Brain microvascular endothelial cell (primary cell): ENCODE data around the gene MOCS1.

Experiments used
- DNase-seq: peaks from one replicate; pipeline ENCODE4 v3.0.0-alpha.2; 2020
- H3K27ac ChIP-seq: fragments of 250-450 bp; sonication (Bioruptor Pico); 2 replicates; pipeline ENCODE4 v1.5.1; 2020; ENCODE audit warnings: mild to moderate bottlenecking, moderate library complexity
- H3K27me3 ChIP-seq: fragments of 250-450 bp; sonication (Bioruptor Pico); replicated peaks from 2 replicates; pipeline ENCODE4 v1.5.1; 2020; ENCODE audit warnings: mild to moderate bottlenecking
- H3K36me3 ChIP-seq: fragments of 250-450 bp; sonication (Bioruptor Pico); replicated peaks from 2 replicates; pipeline ENCODE4 v1.5.1; 2020; ENCODE audit warnings: mild to moderate bottlenecking
- H3K4me3 ChIP-seq: 2 replicates; pipeline ENCODE4 v1.5.1; 2011; ENCODE audit warnings: low read depth, mild to moderate bottlenecking, control low read depth, low read length, moderate library complexity
- in situ Hi-C: cut with HindIII; loops from 2 replicates; pipeline ENCODE4 v1.10.0; 2017; ENCODE audit warnings: low sequenced_read_pairs, low pct_ligation_motif_present
- TF ChIP-seq, protein P1 (sequence below): IDR thresholded peaks from 2 replicates; pipeline ENCODE4 v1.5.1; 2011; ENCODE audit warnings: low read depth, mild to moderate bottlenecking, moderate library complexity, low read length, control low read depth, inconsistent platforms; ENCODE audit errors: missing control alignments

Gene MOCS1

DNA sequence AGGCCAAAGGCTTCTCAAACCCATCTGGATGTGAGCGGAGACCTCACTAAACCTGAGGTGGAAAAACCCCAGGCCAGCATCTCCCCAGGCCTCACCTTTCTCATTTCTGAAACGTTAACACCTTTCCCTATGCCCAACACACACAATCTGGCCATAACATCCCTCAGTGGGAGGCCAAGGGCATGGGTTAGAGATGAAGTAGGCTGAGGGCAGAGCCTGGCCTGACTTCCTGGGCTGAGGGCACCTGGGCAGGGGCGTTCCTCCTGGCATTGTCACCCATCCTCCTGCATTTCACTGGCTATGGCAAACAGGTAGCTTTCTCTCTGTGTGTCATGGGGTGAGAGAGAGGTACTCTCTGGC, 8.4 kb downstream of the MOCS1 start:
- in situ Hi-C loops: no loop called here
- no peaks in the 10 kb centered on the region for H3K27me3 ChIP-seq
- no peak overlapping the region for H3K27ac ChIP-seq
- peaks cover 5% of the 10 kb centered on the region for H3K36me3 ChIP-seq
- TF ChIP-seq, protein P1, sequence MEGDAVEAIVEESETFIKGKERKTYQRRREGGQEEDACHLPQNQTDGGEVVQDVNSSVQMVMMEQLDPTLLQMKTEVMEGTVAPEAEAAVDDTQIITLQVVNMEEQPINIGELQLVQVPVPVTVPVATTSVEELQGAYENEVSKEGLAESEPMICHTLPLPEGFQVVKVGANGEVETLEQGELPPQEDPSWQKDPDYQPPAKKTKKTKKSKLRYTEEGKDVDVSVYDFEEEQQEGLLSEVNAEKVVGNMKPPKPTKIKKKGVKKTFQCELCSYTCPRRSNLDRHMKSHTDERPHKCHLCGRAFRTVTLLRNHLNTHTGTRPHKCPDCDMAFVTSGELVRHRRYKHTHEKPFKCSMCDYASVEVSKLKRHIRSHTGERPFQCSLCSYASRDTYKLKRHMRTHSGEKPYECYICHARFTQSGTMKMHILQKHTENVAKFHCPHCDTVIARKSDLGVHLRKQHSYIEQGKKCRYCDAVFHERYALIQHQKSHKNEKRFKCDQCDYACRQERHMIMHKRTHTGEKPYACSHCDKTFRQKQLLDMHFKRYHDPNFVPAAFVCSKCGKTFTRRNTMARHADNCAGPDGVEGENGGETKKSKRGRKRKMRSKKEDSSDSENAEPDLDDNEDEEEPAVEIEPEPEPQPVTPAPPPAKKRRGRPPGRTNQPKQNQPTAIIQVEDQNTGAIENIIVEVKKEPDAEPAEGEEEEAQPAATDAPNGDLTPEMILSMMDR: no peak
- DNase-seq: no peak
- H3K4me3 ChIP-seq: no peak overlapping the region

DNA sequence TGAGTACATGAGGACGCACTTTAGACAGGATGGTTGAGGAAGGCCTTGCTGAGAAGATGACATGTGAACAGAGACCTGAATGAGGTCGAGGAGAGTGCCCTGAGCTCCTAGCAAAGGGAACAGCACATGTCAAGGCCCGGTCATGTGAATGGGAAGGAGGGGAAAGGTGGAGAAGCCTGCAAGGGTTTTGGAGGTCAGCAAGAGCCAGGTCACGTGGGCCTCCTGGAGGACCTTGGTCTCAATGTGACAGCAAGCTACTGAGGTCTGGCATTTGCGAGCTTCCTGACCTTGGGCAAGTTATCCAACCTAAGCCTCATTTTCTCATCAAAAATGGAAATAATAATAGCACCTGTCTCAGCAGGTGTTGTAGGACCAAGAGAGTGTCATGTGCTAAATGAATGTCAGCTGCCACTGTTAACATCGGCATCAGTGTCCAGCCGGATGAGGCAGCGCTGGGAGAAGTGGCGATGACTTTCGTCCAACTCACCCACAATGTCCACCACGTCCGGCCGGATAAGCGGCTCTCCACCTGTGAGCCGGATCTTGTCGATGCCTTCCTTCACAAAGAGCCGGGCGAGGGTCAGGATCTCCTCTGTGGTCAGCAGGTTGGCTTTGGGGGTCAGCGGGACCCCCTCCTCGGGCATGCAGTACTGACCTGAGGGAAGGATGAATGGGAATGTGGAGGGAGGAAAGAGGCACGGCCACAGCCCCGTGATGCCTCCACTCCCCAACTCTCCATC, 8.9 kb downstream of the MOCS1 start:
- Histone ChIP-seq H3K4me3 (no peak overlapping the region), H3K36me3 (peaks cover 5% of the 10 kb centered on the region), H3K27ac (no peak overlapping the region), H3K27me3 (no peaks in the 10 kb centered on the region)
- DNase-seq: no peak
- in situ Hi-C loops: no loop called here
- TF ChIP-seq, protein P1: no peak

DNA sequence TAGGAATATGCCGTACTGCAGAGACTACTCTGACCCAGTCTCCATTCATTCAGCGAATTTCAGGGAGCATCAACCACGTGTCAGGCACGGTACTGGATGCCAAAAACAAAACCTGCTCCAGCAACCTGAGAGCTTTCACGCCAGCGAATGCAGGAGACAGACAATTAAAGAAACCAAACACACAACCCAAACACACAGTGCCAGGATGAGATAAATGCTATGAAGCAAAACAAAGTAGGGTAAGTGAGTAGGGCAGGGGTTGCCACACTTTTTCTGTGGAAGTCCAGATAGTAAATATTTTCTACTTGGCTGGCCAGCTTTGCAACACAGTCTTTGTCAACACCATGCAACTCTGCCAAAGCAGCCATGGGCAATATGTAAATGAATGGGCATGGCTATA, 10.0 kb downstream of the MOCS1 start:
- no peak overlapping the region for H3K4me3 ChIP-seq
- TF ChIP-seq, protein P1: no peak
- in situ Hi-C loops: no loop called here
- H3K27me3 ChIP-seq: no peaks in the 10 kb centered on the region
- no peak for DNase-seq
- no peak overlapping the region for H3K27ac ChIP-seq
- peaks cover 5% of the 10 kb centered on the region for H3K36me3 ChIP-seq

DNA sequence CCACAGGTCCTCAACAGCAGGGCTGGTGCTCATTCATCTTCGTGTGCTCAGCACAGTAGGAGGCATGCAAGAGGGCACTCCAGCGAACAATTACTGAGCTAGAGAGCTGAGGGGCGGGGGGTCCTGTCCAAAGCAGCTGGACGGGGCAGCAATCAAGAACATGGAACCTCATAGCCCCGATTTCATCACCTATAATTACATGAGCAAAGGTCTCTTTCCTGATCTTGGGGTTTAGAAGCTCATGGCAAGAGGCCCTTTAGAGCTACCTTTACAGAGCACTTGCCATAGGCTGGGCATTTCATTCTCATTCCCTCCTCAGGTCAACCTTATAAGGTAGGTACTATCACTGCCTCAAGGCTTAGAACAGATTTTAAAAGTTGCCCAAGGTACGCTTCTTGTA, 10.4 kb downstream of the MOCS1 start:
- Histone ChIP-seq H3K27ac (no peak overlapping the region), H3K27me3 (no peaks in the 10 kb centered on the region), H3K4me3 (no peak overlapping the region), H3K36me3 (peaks cover 5% of the 10 kb centered on the region)
- TF ChIP-seq, protein P1: no peak
- DNase-seq: no peak
- in situ Hi-C loops: no loop called here

DNA sequence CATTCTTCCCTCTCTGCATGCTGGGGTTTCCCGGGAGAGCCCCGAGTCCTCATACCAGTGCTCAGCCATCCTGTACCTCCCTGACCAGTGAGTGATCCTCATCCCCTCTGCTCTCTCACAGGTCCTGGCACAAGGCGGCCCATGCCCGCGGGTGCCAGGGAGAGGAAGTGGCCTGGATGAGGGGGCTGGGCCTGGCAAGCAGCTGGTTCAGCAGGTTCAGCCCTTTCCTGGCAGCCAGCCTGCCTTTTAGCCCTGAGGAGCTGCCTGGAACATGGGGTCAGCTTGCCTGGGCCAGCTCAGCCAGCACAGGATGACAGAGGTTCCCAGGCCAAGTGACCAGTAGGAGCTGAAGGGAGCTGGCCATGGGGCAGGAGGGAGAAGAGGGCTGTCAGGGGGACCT, 10.9 kb downstream of the MOCS1 start:
- DNase-seq: no peak
- TF ChIP-seq, protein P1: no peak
- H3K27ac ChIP-seq: no peak overlapping the region
- H3K27me3 ChIP-seq: no peaks in the 10 kb centered on the region
- no peak overlapping the region for H3K4me3 ChIP-seq
- peaks cover 5% of the 10 kb centered on the region for H3K36me3 ChIP-seq
- in situ Hi-C loops: no loop called here

DNA sequence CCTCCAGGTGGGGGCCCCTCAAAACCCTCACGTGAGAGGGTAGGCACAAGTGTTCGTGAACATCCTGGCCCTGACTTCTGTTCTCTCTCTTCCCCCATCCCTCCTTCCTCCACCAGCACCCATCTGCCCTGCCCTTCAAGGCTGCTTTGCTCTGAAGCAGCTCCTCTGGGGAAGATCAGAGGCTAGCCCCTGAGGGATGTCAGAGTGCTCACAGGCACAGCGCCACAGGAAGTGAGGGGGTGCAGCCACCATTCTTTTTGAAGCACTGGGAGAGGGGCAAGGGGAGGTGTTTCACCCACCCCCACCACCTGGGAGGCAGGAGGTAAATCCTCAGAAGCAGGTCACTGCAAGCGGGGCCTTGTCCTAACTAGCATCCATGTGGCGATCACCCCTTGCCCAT, 11.4 kb downstream of the MOCS1 start:
- Histone ChIP-seq H3K36me3 (peaks cover 5% of the 10 kb centered on the region), H3K27me3 (no peaks in the 10 kb centered on the region), H3K27ac (no peak overlapping the region), H3K4me3 (no peak overlapping the region)
- no peak for DNase-seq
- TF ChIP-seq, protein P1: no peak
- in situ Hi-C loops: no loop called here
